GM21360 (cell line): ENCODE measurements around the gene NUP214.
"Not testable (repeated sequence)": the region's sequence is repeated elsewhere in the genome, so short reads cannot be mapped to it uniquely, and the experiment has no call there.

Experiments
- ATAC-seq: cut with Tn5 transposase; IDR thresholded peaks from one replicate; pipeline ENCODE4 v1.9.1; 2021; ENCODE audit warnings: mild to moderate bottlenecking, moderate library complexity; ENCODE audit not compliant: unreplicated experiment

The NUP214 gene

GRCh38 chr9:131227959-131228460 lies 102.6 kb downstream of the NUP214 start:
- no peak for ATAC-seq

DNA sequence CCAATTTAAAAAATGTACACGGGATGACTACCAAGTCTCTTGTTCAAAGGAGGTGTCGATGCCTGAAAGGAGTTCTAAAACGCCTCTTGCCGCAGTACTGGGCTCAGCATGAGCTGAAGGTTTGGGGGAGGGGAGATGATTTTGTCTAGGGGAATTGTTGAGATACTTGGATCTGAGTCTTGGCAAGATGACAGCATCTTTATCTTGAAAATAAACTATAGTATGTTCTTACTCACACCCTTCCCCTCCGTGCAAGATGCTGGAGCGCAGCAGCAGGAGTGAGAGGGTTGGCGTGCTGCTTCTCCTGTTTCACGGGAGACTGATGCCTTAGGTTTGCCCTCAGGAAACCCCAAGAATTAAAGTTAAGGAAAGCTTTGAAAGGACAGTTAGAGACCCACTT lies 103.6 kb downstream of the NUP214 start:
- no peak for ATAC-seq

GRCh38 chr9:131233556-131233955 lies 108.2 kb downstream of the NUP214 start:
- ATAC-seq: no peak

- ATAC-seq: no peak
Observed at GRCh38 chr9:131233995-131234394, 108.6 kb downstream of the NUP214 start.

- no peak for ATAC-seq
Observed at GRCh38 chr9:131234799-131235479, 109.6 kb downstream of the NUP214 start.

GRCh38 chr9:131235480-131235851 lies 110.1 kb downstream of the NUP214 start:
- ATAC-seq: no peak

DNA sequence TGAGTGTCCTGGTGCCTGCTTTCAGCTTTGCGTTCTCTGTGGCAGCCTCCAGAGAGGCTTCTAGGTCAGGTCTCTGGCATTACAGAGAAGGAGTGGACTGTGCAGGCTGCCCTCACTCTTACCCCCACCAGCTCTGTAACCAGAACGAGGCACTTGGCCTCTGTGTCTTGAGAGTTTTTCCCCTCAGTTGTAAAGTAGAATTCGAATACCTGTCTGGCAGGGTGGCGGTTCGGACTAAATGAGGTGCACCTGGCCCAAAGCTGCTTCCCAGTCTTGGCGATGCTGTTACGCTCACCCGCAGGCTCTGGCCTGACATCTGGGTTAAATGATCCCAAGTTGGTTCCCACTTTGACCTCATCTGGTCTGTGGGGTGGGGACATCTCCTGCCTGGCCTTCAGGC lies 110.8 kb downstream of the NUP214 start:
- ATAC-seq: no peak

GRCh38 chr9:131236761-131237160 lies 111.4 kb downstream of the NUP214 start:
- ATAC-seq: no peak

DNA sequence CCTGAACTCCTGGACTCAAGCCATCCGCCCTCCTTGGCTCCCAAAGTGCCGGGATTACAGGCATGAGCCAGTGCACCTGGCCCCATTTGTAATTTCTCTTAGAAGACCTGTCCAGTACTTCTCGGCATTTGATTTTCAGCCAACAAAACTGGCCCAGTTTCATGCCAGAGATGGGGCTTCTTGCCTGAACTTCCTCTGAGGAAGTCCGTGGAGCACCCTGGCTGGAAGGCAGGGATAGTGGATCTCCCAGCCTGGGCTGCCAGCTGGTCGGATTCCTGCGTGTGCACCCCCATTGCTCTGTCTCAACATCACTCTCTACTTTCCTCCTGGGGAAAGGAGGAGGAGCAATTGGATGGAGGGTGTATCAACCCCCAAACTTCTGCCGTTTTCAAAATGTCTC lies 111.9 kb downstream of the NUP214 start:
- no peak for ATAC-seq

GRCh38 chr9:131237931-131238401 lies 112.6 kb downstream of the NUP214 start:
- peak; percentile 74 for ATAC-seq

- peak; percentile 30 for ATAC-seq
Observed at GRCh38 chr9:131238402-131239021, 113.1 kb downstream of the NUP214 start.

DNA sequence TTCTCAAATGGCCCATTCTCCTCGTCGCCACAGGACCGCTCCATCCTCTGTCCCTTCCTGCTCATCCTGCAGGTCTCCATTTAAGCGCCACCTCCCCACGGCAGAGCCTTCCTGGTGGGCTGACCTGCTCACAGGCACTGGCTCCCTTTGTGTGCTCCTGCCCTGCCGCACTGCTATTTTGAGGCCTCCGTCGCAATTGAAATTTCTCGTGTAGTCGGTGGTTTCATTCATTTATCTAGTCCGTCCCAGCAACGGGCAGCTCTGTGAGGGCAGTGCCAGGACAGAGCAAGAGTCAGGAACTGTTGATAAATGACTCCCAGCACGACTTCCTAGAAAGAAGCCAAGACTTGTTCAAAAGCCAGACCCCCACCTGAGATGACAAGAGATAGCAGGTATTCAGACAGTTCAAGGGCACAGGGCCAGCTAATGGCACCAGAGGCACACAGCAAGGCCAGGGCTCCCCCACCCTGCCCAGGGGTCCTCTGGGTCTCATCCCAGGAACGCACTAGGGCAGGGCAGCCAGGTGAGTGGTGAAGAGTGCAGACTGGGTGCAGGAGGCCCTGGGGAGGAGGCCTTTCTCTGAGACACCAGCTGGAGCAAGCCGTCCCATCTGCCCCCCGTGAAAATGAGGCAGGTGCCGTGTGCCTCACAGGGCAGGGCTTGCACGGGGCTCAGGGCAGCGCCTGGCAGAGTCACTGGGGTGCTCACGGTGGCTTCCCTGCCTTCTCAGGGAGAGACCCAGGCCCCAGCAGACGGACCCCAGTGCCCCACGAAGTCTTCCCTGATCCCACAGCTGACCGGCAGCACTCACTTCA lies 114.0 kb downstream of the NUP214 start:
- no peak for ATAC-seq

DNA sequence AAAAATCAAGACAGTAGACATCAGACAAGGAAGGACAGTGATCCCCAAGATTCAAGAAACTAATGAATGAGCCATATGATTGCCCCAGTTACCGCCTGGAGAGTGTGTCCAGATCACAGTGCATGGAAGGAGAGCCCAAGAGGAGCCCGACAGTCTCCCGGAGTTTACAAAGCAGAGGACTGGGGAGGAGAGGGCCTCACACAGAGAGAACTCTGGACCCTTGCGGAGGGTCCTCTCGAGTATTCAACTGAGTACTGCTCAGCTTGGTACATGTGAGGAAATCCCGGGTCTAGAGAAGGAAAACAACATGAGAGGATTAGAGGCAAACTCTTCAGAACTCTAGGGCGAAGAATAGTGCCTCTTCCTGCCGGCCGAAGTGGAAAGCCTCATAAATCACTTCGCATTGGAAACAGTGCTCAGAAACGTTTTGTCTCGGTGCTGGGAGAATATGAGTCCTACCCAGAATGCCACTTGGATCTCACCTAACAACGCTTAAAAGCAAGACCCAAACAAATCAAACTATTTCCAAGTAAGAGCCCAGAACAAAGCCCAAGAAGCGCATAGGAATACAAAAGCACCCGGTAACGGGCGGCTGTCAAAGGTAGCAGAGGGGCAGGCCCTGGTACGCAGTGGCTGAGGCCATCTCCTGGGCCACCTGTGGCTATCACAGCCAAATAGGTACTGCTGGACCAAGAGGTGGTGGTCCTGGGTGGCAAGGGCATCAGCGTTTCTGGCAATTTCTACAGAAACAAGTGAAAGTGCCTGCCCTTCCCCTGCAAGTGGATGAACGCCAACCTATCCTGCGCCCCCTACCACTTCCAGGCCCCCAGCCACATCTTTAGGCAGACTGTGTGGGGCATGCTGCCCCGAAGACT lies 114.9 kb downstream of the NUP214 start:
- no peak for ATAC-seq

DNA sequence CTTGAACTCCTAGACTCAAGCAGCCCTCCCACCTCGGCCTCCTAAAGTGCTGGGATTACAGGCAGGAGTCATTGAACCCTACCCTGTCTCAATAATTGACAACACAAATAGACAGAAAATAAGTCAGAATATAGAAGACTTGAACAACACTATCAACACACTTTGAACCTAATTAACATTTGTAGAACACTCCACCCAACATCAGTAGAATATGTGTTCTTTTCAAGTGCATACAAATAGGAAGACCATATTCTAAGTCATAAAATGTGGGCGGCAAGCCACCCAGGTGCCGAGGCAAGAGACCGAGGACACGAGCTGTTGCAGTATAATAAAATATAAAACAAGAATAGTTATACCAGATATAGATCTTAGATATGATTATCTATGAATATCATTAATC lies 118.9 kb downstream of the NUP214 start:
- ATAC-seq: not testable (repeated sequence)

- no peak for ATAC-seq
Observed at GRCh38 chr9:131246618-131247017, 121.2 kb downstream of the NUP214 start.

DNA sequence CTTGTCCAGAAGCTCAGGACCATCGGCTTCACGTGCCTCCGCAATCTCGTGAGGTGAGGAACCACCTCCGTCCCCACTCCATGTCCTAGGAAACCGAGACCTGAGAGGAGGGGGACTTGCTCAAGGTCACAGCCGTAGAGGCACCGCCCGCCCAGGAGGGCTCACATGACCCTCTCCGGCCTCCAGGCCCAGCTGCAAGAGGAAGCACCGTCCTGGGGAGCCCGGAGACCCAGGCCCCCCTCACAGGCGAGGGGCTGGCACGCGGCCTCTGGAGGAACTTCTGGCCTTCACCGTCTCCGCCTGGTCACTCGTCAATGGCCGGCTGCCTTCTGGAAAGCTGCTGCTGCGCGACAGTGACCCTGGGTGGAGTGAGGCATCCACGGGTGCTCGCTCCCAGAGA lies 126.7 kb downstream of the NUP214 start:
- ATAC-seq: no peak

DNA sequence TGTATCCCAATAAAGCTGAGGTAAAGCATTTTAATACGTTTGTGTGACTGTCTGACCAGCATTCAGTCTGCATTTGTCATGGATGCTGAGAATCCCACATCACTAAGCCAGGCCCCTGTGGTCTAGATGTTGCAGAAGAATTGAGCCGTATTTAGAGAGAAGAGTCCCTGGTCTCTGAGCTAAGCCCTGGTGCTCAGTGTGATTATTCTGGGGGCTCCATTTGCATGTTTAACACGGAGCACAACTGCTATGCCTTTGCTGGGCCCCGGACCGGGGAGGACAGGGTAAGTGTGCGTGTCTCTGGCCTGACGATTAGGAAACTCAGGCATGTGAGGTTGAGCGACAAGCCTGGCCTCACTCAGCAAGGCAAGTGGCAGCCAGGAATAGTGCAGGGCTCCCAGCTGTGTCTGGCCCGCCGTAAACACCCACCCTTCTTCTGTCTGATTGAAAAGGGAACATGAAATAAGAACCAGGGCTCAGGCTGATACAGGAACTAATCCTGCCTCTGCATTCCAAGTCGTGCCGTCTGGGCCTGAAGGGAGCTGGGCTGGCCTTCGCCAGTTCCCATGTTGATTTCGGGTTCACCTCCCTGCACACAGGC lies 128.6 kb downstream of the NUP214 start:
- no peak for ATAC-seq

GRCh38 chr9:131254626-131255025 lies 129.2 kb downstream of the NUP214 start:
- ATAC-seq: no peak

GRCh38 chr9:131255676-131256197 lies 130.4 kb downstream of the NUP214 start:
- no peak for ATAC-seq
